NCI-H2107 treated with DMSO at 0.1 percent for 48 hours (cell line): ENCODE data around the gene HTRA3.

ENCODE experiments used
- DNase-seq: peaks from one replicate; lab custom pipeline; 2025; ENCODE audit not compliant: unreplicated experiment; lab: John Stamatoyannopoulos, UW

HTRA3 gene

GRCh38 chr4:8278421-8279287, 9.1 kb downstream of the HTRA3 start:
- no peak for DNase-seq

- DNase-seq, result no peak
Measured at GRCh38 chr4:8279321-8280157, 10.0 kb downstream of the HTRA3 start.

GRCh38 chr4:8280158-8280875, 10.8 kb downstream of the HTRA3 start:
- DNase-seq, result no peak

GRCh38 chr4:8280876-8281440, 11.4 kb downstream of the HTRA3 start:
- DNase-seq, result no peak

- DNase-seq, result no peak
Measured at GRCh38 chr4:8281519-8282133, 12.1 kb downstream of the HTRA3 start.

- DNase-seq, result no peak
Measured at GRCh38 chr4:8282134-8282641, 12.6 kb downstream of the HTRA3 start.

GRCh38 chr4:8282742-8283141, 13.2 kb downstream of the HTRA3 start:
- no peak for DNase-seq

GRCh38 chr4:8283161-8283560, 13.6 kb downstream of the HTRA3 start:
- DNase-seq, result no peak

GRCh38 chr4:8283631-8284121, 14.1 kb downstream of the HTRA3 start:
- no peak for DNase-seq

- no peak for DNase-seq
Measured at GRCh38 chr4:8284391-8284790, 14.8 kb downstream of the HTRA3 start.

GRCh38 chr4:8285143-8285975, 15.8 kb downstream of the HTRA3 start:
- DNase-seq, result no peak

GRCh38 chr4:8285976-8286718, 16.6 kb downstream of the HTRA3 start:
- DNase-seq, result no peak

GRCh38 chr4:8286719-8287342, 17.3 kb downstream of the HTRA3 start:
- DNase-seq, result no peak

GRCh38 chr4:8287343-8288280, 18.1 kb downstream of the HTRA3 start:
- DNase-seq, result no peak

GRCh38 chr4:8289151-8289750, 19.7 kb downstream of the HTRA3 start:
- DNase-seq, result no peak

- DNase-seq, result no peak
Measured at GRCh38 chr4:8289956-8290700, 20.6 kb downstream of the HTRA3 start.
